Heart left ventricle (tissue), 16 donors: ENCODE measurements around the gene KCTD19. TPM values are rescaled to one million over a fixed set of nuclear protein-coding genes. Genes with fewer than 3 reads are reported as not detected.

Source experiments
- ATAC-seq, 4 donors: fragments of 200-7000 bp; cut with Tn5 transposase; one replicate each; pipeline ENCODE4 v1.9.1; 2020 to 2022; ENCODE audit warnings: moderate library complexity in 4 of 4, mild to moderate bottlenecking in 3 of 4, moderate number of reproducible peaks in 1 of 4
- DNase-seq, 5 donors: peaks; one replicate each; pipeline ENCODE4 v3.0.0-alpha.2; 2020
- H3K27ac ChIP-seq, 12 donors: fragments of 200-600 bp; sonication (generic) in 4 of 12; one replicate each; pipeline versions ENCODE4 v1.5.0 to v1.8.0; 2016 to 2022; ENCODE audit warnings: mild to moderate bottlenecking in 2 of 12
- H3K27me3 ChIP-seq, 9 donors: fragments of 200-600 bp; sonication (generic) in 2 of 9; one replicate each; pipeline versions ENCODE4 v1.5.1 to v1.8.0; 2016 to 2022; ENCODE audit warnings: mild to moderate bottlenecking in 3 of 9
- H3K36me3 ChIP-seq, 9 donors: fragments of 200-600 bp; sonication (generic) in 2 of 9; one replicate each; pipeline versions ENCODE4 v1.5.0 to v1.8.0; 2018 to 2022; ENCODE audit warnings: mild to moderate bottlenecking in 2 of 9
- H3K4me1 ChIP-seq, 12 donors: fragments of 200-600 bp; sonication (generic) in 4 of 12; one replicate each; pipeline versions ENCODE4 v1.5.0 to v1.8.0; 2016 to 2022; ENCODE audit warnings: mild to moderate bottlenecking in 3 of 12
- H3K4me3 ChIP-seq, 12 donors: fragments of 200-600 bp; sonication (generic) in 4 of 12; one replicate each; pipeline versions ENCODE4 v1.5.0 to v1.8.0; 2017 to 2022; ENCODE audit warnings: mild to moderate bottlenecking in 9 of 12, moderate library complexity in 4 of 12
- H3K9me3 ChIP-seq, 12 donors: fragments of 200-600 bp; sonication (generic) in 4 of 12; one replicate each; pipeline versions ENCODE4 v1.5.0 to v1.8.0; 2016 to 2022; ENCODE audit warnings: mild to moderate bottlenecking in 1 of 12
- POLR2A ChIP-seq, 2 donors: fragments of 450-650 bp; IDR thresholded peaks; one replicate each; pipeline ENCODE4 v1.6.1; 2017; ENCODE audit warnings: antibody characterized with exemption in 2 of 2, mild to moderate bottlenecking in 2 of 2, moderate library complexity in 2 of 2
- WGBS, 4 donors: extraction: QIAGEN DNeasy Blood & Tissue Kit in 2 of 4; methylation state at CpG; one replicate each; pipeline versions ENCODE4 v1.1.5 to v1.1.7; 2013 to 2018; 5-methylcytosine and 5-hydroxymethylcytosine counted together
- intact Hi-C, 10 donors: fragments of 100-400 bp; cut with DNase I; formaldehyde crosslinking; loops; one replicate each; pipeline versions ENCODE4 v1.11.1 to v1.14.2; 2022
- polyA plus RNA-seq, 2 donors: library from polyadenylated mRNA; stranded (reverse); fragments of 200-250 nt; gene quantifications; one replicate each; pipeline ENCODE4 v1.2.3, GENCODE V29; 2013
- total RNA-seq, 9 donors: library from RNA; depleted of rRNA in 2 of 9; stranded (reverse); fragments of >200 nt in 2 of 9; fragmentation: NEBNext Ultra II Directional in 3 of 9; extraction: Animal tissue kit (Norgen Biotek cat#: 25700) in 3 of 9; gene quantifications; one replicate each; pipeline versions ENCODE4 v1.1.0 to v1.2.4, GENCODE V29; 2016 to 2023
- TF ChIP-seq, protein P1 (sequence below), 12 donors: fragments of 200-600 bp; sonication (generic) in 4 of 12; IDR thresholded peaks; one replicate each; pipeline versions ENCODE4 v1.5.0 to v1.8.0; 2018 to 2022; ENCODE audit warnings: antibody characterized with exemption in 12 of 12, mild to moderate bottlenecking in 5 of 12
- donor health status: ischemic (EF 13 %, LVEDD 7.1; RV severe dilation, severe dysfunction).
- donor health status: healthy with polysubstance abuse.
- donor health status: DM: no; HTN: yes; CAD: no.
- donor health status: DM: no; HTN: no; CAD: no.
- donor health status: ischemic (EF 25% LVEDD 6.9; RV normal size, moderate dysfunction).
- donor health status: ischemic (EF 25% LVEDD 5.7; RV mildly dilated, moderate dysfunction).
- donor health status: healthy.
- donor health status: DM: yes; HTN: yes; CAD: no.
- donor health status: ischemic (EF 35%, LVEDD 5.7; RV mildly dilated, moderate dysfunction).
- donor health status: nonischemic (EF 11% LVEDD 7.7; RV severe dilation, severe dysfunction).
- donor health status: DM: yes; HTN: yes; CAD: no.
- donor health status: PGD.
- donor health status: ischemic (EF 29% LVEDD 5.4; RV normal size, mild dysfunction).
- donor health status: nonischemic (EF 23%, LVEDD 6.1; RV moderate dilation, normal function).

The KCTD19 gene
- total and polyA plus RNA-seq, 11 donors = 0.19 to 0.29 TPM; not detected in 9

- Histone ChIP-seq H3K27ac (peak within 1 kb of the TSS in 3 of 12 donors; percentile 24 to 60 (median 48)), H3K9me3 (no peaks in the 10 kb centered on the region), H3K4me3 (peak within 1 kb of the TSS; percentile 3 to 69 (median 55)), H3K27me3 (peaks cover 0 to 3% (median 0%) of the 10 kb centered on the region in 9 donors), H3K36me3 (peaks cover 0 to 2% (median 0%) of the 10 kb centered on the region in 9 donors), H3K4me1 (peaks cover 0 to 26% (median 7%) of the 10 kb centered on the region in 12 donors)
- no peak for TF ChIP-seq POLR2A (IDR thresholded peaks at IDR 0.05)
- TF ChIP-seq, protein P1, sequence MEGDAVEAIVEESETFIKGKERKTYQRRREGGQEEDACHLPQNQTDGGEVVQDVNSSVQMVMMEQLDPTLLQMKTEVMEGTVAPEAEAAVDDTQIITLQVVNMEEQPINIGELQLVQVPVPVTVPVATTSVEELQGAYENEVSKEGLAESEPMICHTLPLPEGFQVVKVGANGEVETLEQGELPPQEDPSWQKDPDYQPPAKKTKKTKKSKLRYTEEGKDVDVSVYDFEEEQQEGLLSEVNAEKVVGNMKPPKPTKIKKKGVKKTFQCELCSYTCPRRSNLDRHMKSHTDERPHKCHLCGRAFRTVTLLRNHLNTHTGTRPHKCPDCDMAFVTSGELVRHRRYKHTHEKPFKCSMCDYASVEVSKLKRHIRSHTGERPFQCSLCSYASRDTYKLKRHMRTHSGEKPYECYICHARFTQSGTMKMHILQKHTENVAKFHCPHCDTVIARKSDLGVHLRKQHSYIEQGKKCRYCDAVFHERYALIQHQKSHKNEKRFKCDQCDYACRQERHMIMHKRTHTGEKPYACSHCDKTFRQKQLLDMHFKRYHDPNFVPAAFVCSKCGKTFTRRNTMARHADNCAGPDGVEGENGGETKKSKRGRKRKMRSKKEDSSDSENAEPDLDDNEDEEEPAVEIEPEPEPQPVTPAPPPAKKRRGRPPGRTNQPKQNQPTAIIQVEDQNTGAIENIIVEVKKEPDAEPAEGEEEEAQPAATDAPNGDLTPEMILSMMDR (IDR thresholded peaks at IDR 0.05) = peak; percentile 24 to 81 (median 64)
- DNase-seq (peak; percentile 62 to 89 (median 72)), ATAC-seq (peak; percentile 38 to 90 (median 82))
- intact Hi-C loops = loop anchor here in 4 of 10 donors (5.0 to 10.0 kb wide), 2 partner anchors 115 to 118 kb away; partner anchors contain the start of gene TPPP3 (in 3 of the 4)
- WGBS, 4 donors = 26 to 38% (median 32%) methylated on average over 34 to 83 of the region's 83 CpGs
Measured at GRCh38 chr16:67279296-67280089, 47.0 kb downstream of the KCTD19 start, which contains the start of gene PLEKHG4. Gene PLEKHG4, plus strand, starts transcription at chr16:67279532. Its CDS starts 513 bp downstream, at chr16:67280045.

- peak in 3 of 4 donors; percentile 4 to 19 (median 19) for ATAC-seq
- H3K27ac ChIP-seq = peak overlapping the region in 3 of 12 donors; percentile 24 to 60 (median 48)
- peak overlapping the region; percentile 3 to 69 (median 55) for H3K4me3 ChIP-seq
- H3K27me3 ChIP-seq = peaks cover 0 to 3% (median 0%) of the 10 kb centered on the region in 9 donors
- WGBS, 4 donors = 5 to 16% (median 8%) methylated on average over 4 to 42 of the region's 42 CpGs
- H3K4me1 ChIP-seq = peaks cover 0 to 26% (median 7%) of the 10 kb centered on the region in 12 donors
- no peaks in the 10 kb centered on the region for H3K9me3 ChIP-seq
- intact Hi-C loops = loop anchor here in 1 of 10 donors (5.0 kb wide), 1 partner anchor 118 kb away; no protein-coding TSS in a partner anchor
- DNase-seq = peak in 1 of 5 donors; percentile 20
- no peak for TF ChIP-seq POLR2A (IDR thresholded peaks at IDR 0.05)
- TF ChIP-seq, protein P1 (IDR thresholded peaks at IDR 0.05) = no peak
- peaks cover 0 to 2% (median 0%) of the 10 kb centered on the region in 9 donors for H3K36me3 ChIP-seq
Measured at GRCh38 chr16:67278773-67279295, 47.7 kb downstream of the KCTD19 start.

DNA sequence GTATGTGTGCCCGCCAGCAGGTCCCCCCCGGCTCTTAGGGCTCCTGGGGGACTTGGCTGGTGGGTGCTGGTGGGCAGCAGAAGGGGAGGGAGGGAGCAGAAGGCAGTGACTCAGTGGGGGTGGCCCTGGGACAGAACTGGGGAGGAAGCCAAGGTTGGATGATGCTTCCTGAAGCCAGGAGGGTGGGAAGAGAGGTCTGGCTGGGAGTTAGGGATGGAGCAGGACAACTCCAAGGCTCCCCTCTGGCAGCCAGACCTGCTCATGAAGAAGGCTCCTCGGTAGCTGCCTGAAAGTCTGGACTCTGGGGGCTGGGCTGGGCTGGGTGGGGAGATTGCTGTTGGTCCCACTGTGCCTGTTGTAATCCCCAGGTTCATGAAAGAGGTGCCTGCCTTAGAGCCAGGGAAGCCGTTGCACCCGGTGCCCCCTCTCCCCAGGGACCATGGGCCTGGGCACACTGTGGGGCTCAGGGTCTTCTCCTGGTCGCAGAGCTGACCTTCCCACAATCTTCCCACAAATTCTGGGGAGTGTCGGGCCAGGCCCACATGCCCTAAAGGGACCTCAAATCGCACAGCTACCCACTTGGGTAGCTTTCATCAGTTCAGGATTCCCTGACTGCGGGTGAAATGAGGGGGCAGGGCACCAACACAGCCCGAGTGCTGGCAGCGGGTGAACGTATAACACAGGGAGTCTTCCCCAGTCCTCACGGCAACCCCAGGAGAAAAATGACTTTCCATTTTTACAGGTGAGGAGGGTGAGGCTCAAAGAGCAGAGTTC is 48.4 kb downstream of the KCTD19 start:
- Histone ChIP-seq H3K4me1 (peaks cover 0 to 26% (median 7%) of the 10 kb centered on the region in 12 donors), H3K36me3 (peaks cover 0 to 2% (median 0%) of the 10 kb centered on the region in 9 donors), H3K27me3 (peaks cover 0 to 3% (median 0%) of the 10 kb centered on the region in 9 donors), H3K27ac (peak overlapping the region in 3 of 12 donors; percentile 24 to 60 (median 48)), H3K4me3 (peak overlapping the region in 11 of 12 donors; percentile 3 to 69 (median 55)), H3K9me3 (no peaks in the 10 kb centered on the region)
- 79 to 82% (median 80%) methylated on average over 8 to 13 of the region's 13 CpGs for WGBS, 4 donors
- TF ChIP-seq POLR2A (IDR thresholded peaks at IDR 0.05) = no peak
- TF ChIP-seq, protein P1 (IDR thresholded peaks at IDR 0.05) = no peak
- intact Hi-C loops = loop anchor here in 1 of 10 donors (5.0 kb wide), 1 partner anchor 119 kb away; no protein-coding TSS in a partner anchor
- ATAC-seq (peak in 3 of 4 donors; percentile 13 to 58 (median 17)), DNase-seq (peak in 3 of 5 donors; percentile 15 to 55 (median 48))
